Activated CD4-positive, alpha-beta T cell treated with anti-CD3 and anti-CD28 coated beads for 36 hours (primary cell): ENCODE measurements around the gene ZNF467. TPM values are rescaled to one million over a fixed set of nuclear protein-coding genes. Genes with fewer than 3 reads are reported as not detected.
A peak's percentile ranks its signal among the peaks of the same experiment; 100 is the strongest.

Experiments
- ATAC-seq: fragments of 200-7000 bp; cut with Tn5 transposase; one replicate; pipeline ENCODE4 v1.10.0; 2021; ENCODE audit warnings: mild to moderate bottlenecking, moderate library complexity
- CTCF ChIA-PET: fragments of 350-600 bp; sonication (Branson Sonifier 250); formaldehyde crosslinking; loops from one replicate; lab custom pipeline; 2021; ENCODE audit warnings: antibody characterized with exemption; lab: Charles Lee
- POLR2A ChIA-PET: fragments of 350-600 bp; sonication (Branson Sonifier 250); formaldehyde crosslinking; loops from one replicate; lab custom pipeline; 2021; ENCODE audit warnings: antibody characterized with exemption, inconsistent platforms; lab: Charles Lee
- DNase-seq: peaks from one replicate; pipeline ENCODE4 v3.0.0-alpha.2; 2020
- H3K27ac Mint-ChIP-seq: one replicate; pipeline ENCODE4 v1.8.0; 2021; ENCODE audit warnings: mixed read lengths
- H3K27me3 Mint-ChIP-seq: one replicate; pipeline ENCODE4 v1.8.0; 2021; ENCODE audit warnings: mixed read lengths
- H3K36me3 Mint-ChIP-seq: one replicate; pipeline ENCODE4 v1.8.0; 2021; ENCODE audit warnings: low read depth, mixed read lengths
- H3K4me1 Mint-ChIP-seq: one replicate; pipeline ENCODE4 v1.8.0; 2021; ENCODE audit warnings: mixed read lengths
- H3K4me3 Mint-ChIP-seq: one replicate; pipeline ENCODE4 v1.8.0; 2021; ENCODE audit warnings: mild to moderate bottlenecking, moderate library complexity, mixed read lengths
- H3K9me3 Mint-ChIP-seq: one replicate; pipeline ENCODE4 v1.8.0; 2021; ENCODE audit warnings: low read depth, mixed read lengths
- intact Hi-C, 2 experiments: fragments of 100-400 bp; cut with DNase I in 1 of 2; cut with micrococcal nuclease in 1 of 2; formaldehyde crosslinking; loops; one replicate each; pipeline versions ENCODE4 v1.14.2 to v1.15.1; 2022 to 2024; cut with DNase I, micrococcal nuclease
- total RNA-seq, 2 experiments: library from RNA; stranded (reverse); gene quantifications; one replicate each; pipeline ENCODE4 v1.2.3, GENCODE V29; 2021

The ZNF467 gene
- total RNA-seq, 2 experiments from 2014 or later = 0.23 to 0.25 TPM

DNA sequence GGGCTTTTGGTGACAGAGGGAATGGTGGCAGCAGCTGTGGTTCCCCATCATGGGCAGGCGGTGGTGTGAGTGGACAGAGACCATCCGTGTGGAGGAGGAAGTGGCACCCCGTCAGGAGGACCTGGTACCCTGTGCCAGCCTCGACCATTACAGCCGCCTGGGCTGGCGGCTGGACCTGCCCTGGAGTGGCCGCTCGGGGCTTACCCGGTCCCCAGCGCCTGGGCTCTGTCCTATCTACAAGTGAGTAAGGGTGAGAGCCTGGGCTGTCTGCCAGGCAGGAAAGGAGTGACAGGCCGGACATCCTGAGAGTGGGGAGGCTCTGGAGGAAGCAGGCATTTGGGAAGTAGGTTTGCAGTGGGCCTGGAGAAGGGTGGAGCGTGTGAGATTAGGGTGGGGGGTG is 2.9 kb upstream of the ZNF467 start:
- intact Hi-C loops = no loop called here
- Mint-ChIP-seq H3K4me3 (no peak overlapping the region), H3K27me3 (peaks cover 9% of the 10 kb centered on the region), H3K4me1 (peaks cover 2% of the 10 kb centered on the region), H3K27ac (no peak overlapping the region), H3K9me3 (no peaks in the 10 kb centered on the region), H3K36me3 (no peaks in the 10 kb centered on the region)
- CTCF ChIA-PET = no interaction called here
- DNase-seq (no peak), ATAC-seq (no peak)
- POLR2A ChIA-PET = no interaction called here

DNA sequence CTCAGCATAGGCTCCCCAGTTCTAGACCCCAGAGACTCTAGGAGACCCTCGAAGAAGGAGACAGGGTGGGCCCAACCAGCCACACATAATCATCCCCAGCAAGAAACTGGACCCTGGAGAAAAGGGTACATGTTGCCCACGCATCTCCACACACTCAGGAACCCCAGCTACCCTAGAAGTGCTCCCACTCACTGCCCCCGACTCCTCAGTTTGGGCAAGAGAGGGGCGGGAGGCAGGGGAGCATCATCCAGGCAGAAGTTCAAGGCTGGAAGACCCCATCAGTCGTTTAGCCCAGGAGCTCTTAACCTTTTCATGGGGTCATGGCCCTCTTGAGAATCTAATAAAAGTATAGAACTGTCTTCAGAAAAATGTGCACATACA is 1.8 kb upstream of the ZNF467 start:
- no peak for ATAC-seq
- no peak overlapping the region for H3K4me3 Mint-ChIP-seq
- no peaks in the 10 kb centered on the region for H3K9me3 Mint-ChIP-seq
- peaks cover 2% of the 10 kb centered on the region for H3K4me1 Mint-ChIP-seq
- DNase-seq = no peak
- peaks cover 9% of the 10 kb centered on the region for H3K27me3 Mint-ChIP-seq
- POLR2A ChIA-PET = no interaction called here
- CTCF ChIA-PET = interaction anchor here (0.7 kb wide), 1 partner anchor 84 kb away, joined by 3 read pairs; no protein-coding TSS in a partner anchor
- no peaks in the 10 kb centered on the region for H3K36me3 Mint-ChIP-seq
- intact Hi-C loops = no loop called here
- H3K27ac Mint-ChIP-seq = no peak overlapping the region

DNA sequence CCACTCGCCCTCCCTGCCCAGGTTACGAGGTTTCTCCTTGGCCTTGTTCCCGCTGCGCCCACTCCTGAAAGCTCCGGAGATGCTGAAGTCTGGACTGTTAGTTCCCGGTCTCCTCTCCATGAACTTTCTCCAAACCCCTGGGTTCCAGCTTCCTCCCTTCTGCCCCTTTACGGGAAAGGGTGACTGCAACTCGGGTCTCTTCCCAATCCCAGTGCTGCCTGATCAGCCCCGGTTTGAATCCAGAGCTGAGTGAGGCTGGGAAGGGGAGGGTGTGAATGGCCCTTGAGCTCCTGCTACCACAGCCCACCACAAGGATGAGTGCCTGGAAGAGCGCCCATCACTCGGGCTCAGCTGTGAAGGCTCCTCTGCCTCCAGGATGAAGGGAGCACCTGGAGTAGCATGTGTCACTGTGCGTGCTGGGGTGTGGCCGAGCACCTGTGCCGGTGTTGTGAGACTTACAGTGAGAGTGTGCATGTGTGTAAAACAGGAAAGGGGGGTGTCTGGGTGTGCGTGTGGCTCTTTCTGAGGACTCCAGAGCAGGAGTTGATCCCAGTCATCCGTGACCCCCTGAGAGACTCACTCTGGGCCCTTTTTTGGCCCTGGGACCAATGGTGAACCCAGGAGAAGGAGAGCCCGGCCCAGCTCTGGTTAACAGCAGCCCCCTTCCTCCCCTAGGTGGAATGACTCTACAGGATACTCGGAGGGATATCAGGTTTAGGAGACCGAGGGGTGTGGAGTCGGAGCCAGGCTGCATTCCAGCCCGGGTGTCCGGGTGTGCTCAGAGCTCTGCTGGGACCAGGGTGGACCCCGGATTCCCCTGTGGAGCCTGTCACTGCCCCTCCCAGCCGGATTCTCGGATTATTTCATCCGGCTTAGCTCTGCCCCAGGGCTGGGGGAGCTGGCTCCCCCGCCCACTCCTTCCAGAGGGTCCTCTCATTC is 1.1 kb upstream of the ZNF467 start:
- peak overlapping the region; percentile 47 for H3K4me3 Mint-ChIP-seq
- peaks cover 2% of the 10 kb centered on the region for H3K4me1 Mint-ChIP-seq
- ChIA-PET POLR2A (interaction anchor here (0.5 kb wide), 1 partner anchor 32 kb away, joined by 3 read pairs; no protein-coding TSS in a partner anchor), CTCF (interaction anchor here (0.7 to 1.2 kb wide), 3 partner anchors 12 to 85 kb away, joined by 3 to 4 read pairs (median 3); no protein-coding TSS in a partner anchor)
- DNase-seq = no peak
- no peak for ATAC-seq
- H3K36me3 Mint-ChIP-seq = no peaks in the 10 kb centered on the region
- intact Hi-C loops = no loop called here
- H3K9me3 Mint-ChIP-seq = no peaks in the 10 kb centered on the region
- no peak overlapping the region for H3K27ac Mint-ChIP-seq
- peaks cover 9% of the 10 kb centered on the region for H3K27me3 Mint-ChIP-seq

DNA sequence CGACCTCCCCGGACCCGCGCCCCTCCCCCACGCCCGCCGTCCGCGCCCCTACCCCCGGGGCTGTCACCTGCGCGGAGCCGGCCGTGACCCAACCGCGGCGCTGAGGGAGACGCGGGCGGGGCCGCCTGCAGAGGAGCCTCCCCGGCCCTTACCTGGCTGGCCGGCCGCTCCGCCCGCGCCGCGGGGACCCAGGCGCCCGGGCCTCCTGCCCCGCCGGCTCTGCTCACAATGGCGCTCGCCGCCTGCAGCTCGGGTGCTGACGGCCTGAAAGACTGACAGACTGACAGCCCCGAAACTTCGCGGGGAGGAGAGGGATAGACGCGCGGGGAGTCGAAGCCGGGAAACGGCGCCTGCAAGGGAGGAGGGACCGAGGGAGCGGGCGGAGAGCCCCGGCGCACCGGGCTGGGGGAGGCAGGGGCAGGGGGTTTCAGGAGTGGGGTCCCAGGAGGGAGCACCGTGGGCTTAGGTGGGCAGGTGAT is 393 bp downstream of the ZNF467 start:
- ATAC-seq = peak; percentile 6
- Mint-ChIP-seq H3K4me3 (peak overlapping the region; percentile 54), H3K4me1 (peaks cover 2% of the 10 kb centered on the region), H3K27me3 (peaks cover 9% of the 10 kb centered on the region), H3K9me3 (no peaks in the 10 kb centered on the region), H3K36me3 (no peaks in the 10 kb centered on the region), H3K27ac (no peak overlapping the region)
- intact Hi-C loops = no loop called here
- ChIA-PET POLR2A (no interaction called here), CTCF (interaction anchor here (0.6 to 1.2 kb wide), 2 partner anchors 10 to 13 kb away, joined by 3 to 4 read pairs; no protein-coding TSS in a partner anchor)
- peak; percentile 54 for DNase-seq

DNA sequence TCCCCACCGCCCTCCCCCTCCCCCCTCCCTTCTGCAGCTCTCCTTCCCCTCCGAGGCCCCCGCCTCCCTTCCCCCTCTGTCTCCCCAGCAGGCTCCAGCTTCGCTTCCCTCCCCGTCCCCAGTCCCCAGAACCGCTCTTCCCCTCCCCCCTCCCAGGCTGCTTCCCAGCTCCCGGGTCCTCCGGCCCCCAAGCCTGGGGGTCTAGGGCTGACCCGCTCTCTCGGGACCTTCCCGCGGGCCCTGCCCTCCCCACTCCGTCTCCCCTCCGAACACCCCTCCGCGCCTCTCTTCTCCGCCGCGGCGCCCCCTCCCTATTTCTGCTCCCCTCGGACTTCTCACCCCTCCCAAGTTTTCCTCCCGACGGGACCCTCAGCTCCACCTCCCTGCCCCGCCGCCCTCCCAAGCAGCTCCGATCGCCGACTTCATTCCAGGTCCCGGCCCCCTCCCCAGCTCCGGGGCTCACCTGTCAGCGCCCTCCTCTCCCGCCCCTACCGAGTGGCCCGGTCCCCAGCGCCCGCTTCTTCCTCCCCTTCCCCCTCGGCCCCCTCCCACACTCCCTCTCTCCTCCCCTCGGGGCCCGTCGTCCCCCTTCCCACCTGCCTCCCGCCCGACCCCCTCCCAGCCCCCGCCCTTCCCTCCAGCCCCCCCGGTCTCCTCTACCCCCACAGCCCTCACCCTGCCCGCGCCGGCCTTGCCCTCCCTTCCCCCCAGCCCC is 990 bp downstream of the ZNF467 start:
- intact Hi-C loops = no loop called here
- H3K36me3 Mint-ChIP-seq = peaks cover 2% of the 10 kb centered on the region
- peak overlapping the region; percentile 59 for H3K4me3 Mint-ChIP-seq
- H3K27ac Mint-ChIP-seq = no peak overlapping the region
- DNase-seq (peak; percentile 35), ATAC-seq (no peak)
- ChIA-PET CTCF (no interaction called here), POLR2A (interaction anchor here (0.6 kb wide), 1 partner anchor 62 kb away, joined by 5 read pairs; no protein-coding TSS in a partner anchor)
- H3K27me3 Mint-ChIP-seq = peaks cover 9% of the 10 kb centered on the region
- H3K4me1 Mint-ChIP-seq = peaks cover 2% of the 10 kb centered on the region
- no peaks in the 10 kb centered on the region for H3K9me3 Mint-ChIP-seq

DNA sequence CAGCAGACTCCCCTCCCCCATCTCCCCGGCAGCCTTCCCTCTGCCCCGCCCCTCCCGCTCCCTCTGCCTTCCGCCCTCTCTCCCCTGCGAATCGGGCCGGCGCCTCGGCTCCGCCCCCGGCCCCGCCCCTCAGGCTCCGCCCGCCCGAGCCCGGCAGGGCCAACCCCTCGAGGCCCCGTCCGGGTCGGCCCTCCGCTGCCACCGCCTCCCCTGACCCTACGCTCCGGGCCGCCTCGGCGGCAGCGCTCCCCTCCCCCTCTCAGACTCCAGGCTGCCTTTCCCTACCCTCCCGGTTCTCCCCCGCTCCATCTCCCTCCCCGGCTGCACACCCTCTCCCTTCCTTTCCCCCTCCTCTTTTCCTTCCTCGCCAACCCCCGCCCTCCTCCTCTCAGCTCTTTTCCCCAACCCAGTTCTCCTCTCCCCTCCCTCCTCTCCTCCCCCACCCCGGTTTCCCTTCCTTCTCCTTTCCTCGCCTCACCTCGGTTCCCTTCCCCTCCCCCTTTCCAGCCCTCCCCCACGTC is 1.6 kb downstream of the ZNF467 start:
- intact Hi-C loops = loop anchor here (1.0 to 2.0 kb wide), 7 partner anchors 56 to 743 kb away; partner anchors contain the start of genes ATP6V0E2 (in 1 of the 2), PDIA4 (in 1 of the 2), ZNF746 (in 1 of the 2) and ZNF862 (in 1 of the 2)
- H3K27me3 Mint-ChIP-seq = peaks cover 9% of the 10 kb centered on the region
- no peaks in the 10 kb centered on the region for H3K9me3 Mint-ChIP-seq
- peak overlapping the region; percentile 59 for H3K4me3 Mint-ChIP-seq
- peaks cover 2% of the 10 kb centered on the region for H3K36me3 Mint-ChIP-seq
- ChIA-PET POLR2A (interaction anchor here (0.6 kb wide), 1 partner anchor 62 kb away, joined by 5 read pairs; no protein-coding TSS in a partner anchor), CTCF (interaction anchor here (1.0 to 1.2 kb wide), 2 partner anchors 28 to 511 kb away, joined by 3 read pairs; no protein-coding TSS in a partner anchor)
- DNase-seq = peak; percentile 93
- peak; percentile 98 for ATAC-seq
- no peak overlapping the region for H3K27ac Mint-ChIP-seq
- peaks cover 2% of the 10 kb centered on the region for H3K4me1 Mint-ChIP-seq

DNA sequence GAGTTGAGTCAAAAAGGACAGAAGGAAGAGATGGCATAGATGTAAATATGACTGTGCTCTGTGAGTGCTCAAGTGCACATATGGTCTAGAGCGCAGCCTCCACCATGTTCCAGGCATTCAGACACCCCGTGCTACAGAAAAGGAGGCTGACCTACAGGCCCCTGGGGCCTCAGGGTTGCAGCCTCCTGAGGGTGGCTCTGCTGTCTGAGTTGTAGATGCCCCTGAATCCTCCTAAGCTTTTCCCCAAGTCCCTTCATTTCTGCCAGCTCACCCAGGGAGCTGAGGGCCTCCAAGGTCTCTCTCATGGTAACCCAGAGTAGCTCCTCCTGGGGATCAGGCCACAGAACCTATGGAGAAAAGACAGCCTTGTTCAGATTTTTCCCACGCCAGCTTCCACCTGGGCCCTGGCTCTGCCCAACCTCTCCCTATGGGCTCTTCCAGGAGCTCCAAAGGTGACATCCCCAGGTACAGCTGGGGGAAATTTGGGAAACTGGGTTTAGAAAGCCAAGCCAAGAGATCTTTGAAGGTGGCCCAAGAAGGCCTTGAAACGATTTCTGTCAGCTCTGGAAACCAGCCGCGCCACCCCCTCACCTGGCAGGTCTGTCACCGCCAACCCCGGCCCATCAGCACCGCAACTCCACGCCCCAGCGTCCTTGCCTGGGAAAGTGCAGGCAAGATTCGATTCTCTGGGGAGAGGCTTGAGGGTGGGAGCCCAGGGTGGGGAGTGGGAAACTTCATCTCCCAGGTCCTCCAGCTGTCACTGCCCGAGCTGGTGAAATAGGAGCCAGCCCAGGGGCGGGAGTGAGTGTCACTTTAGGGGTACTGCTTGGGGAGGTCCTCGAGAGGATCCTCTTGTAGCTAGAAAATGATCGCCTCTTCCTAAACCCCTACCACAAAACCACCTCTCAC is 2.4 kb downstream of the ZNF467 start:
- ATAC-seq (peak; percentile 14), DNase-seq (peak; percentile 26)
- Mint-ChIP-seq H3K27ac (no peak overlapping the region), H3K9me3 (no peaks in the 10 kb centered on the region), H3K27me3 (peaks cover 9% of the 10 kb centered on the region), H3K4me1 (peaks cover 2% of the 10 kb centered on the region), H3K36me3 (peaks cover 7% of the 10 kb centered on the region), H3K4me3 (peak overlapping the region; percentile 59)
- ChIA-PET POLR2A (no interaction called here), CTCF (interaction anchor here (1.0 to 1.2 kb wide), 2 partner anchors 27 to 510 kb away, joined by 3 read pairs; no protein-coding TSS in a partner anchor)
- intact Hi-C loops = loop anchor here (1.0 to 2.0 kb wide), 7 partner anchors 56 to 742 kb away; partner anchors contain the start of genes ATP6V0E2 (in 1 of the 2), PDIA4 (in 1 of the 2), ZNF746 (in 1 of the 2) and ZNF862 (in 1 of the 2)

DNA sequence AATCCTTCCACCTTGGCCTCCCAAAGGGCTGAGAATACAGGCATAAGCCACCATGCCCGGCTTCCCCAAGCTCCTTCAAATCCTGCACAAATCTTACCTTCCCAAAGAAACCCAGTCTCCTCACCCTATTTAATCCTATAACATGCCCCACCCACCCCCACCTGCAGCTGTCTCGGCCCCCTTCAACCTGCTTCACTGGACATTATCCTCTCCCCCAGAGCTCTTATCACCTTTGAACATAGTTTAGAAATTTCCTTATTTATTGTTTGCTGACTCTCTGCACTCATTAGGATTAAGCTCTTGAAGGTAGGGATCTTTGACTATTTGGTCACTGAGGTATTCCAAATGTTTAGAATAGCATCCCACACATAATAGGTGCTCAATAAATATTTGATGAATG is 3.5 kb downstream of the ZNF467 start:
- Mint-ChIP-seq H3K27me3 (peaks cover 6% of the 10 kb centered on the region), H3K9me3 (no peaks in the 10 kb centered on the region), H3K4me1 (no peaks in the 10 kb centered on the region), H3K27ac (no peak overlapping the region), H3K36me3 (peaks cover 7% of the 10 kb centered on the region), H3K4me3 (no peak overlapping the region)
- CTCF ChIA-PET = interaction anchor here (0.6 to 1.1 kb wide), 2 partner anchors 66 to 144 kb away, joined by 3 read pairs; no protein-coding TSS in a partner anchor
- POLR2A ChIA-PET = no interaction called here
- intact Hi-C loops = loop anchor here in 1 of 2 experiments (2.0 kb wide), 1 partner anchor 741 kb away; the partner anchor contains the start of gene PDIA4
- DNase-seq (no peak), ATAC-seq (no peak)

DNA sequence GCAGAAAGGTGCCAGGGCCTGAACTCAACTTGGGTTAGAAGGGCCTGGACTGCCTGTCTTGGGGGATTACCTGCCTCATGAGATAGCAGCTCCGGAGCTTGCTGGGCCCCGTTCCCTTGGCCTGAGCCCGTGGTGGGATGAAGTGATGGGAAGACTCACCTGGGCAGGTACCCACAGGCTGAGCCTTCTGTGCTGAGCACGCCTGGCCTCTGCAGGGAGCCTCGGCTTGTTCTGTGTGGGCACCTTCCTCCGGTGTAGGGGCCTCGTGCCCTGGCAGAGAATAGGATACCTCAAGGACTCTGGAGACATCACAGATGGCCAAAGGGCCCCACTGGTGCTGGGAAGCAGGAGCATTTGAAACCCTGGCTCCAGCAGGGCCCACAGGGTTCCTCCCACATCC is 4.5 kb downstream of the ZNF467 start:
- no peak overlapping the region for H3K4me3 Mint-ChIP-seq
- peaks cover 2% of the 10 kb centered on the region for H3K27me3 Mint-ChIP-seq
- ChIA-PET CTCF (interaction anchor here (0.6 to 1.6 kb wide), 3 partner anchors 27 to 143 kb away, joined by 3 to 5 read pairs (median 3); no protein-coding TSS in a partner anchor), POLR2A (no interaction called here)
- no peak overlapping the region for H3K27ac Mint-ChIP-seq
- peaks cover 7% of the 10 kb centered on the region for H3K36me3 Mint-ChIP-seq
- ATAC-seq = no peak
- no peak for DNase-seq
- no peaks in the 10 kb centered on the region for H3K4me1 Mint-ChIP-seq
- intact Hi-C loops = no loop called here
- no peaks in the 10 kb centered on the region for H3K9me3 Mint-ChIP-seq

DNA sequence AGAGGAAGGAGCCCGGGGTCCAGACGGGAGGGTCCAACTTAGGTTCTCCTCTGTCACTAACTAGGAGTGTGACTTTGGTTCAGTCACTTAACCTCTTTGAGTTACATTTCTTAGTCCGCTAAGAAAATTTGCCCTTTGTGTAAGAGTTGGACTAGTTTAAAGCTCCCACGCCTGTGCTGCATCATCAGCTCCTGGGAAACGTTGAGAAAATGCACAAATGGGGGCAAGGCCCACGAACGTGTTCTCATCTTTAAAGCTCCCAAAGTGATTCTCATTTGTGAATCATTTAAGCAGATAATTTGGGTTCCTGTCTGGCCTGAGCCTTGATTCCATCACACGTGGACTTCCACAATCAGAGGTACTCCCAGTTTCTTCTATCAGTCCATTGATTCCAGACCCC is 6.3 kb downstream of the ZNF467 start:
- H3K9me3 Mint-ChIP-seq = no peaks in the 10 kb centered on the region
- intact Hi-C loops = no loop called here
- ChIA-PET CTCF (interaction anchor here (1.6 kb wide), 1 partner anchor 25 kb away, joined by 5 read pairs; no protein-coding TSS in a partner anchor), POLR2A (no interaction called here)
- H3K27ac Mint-ChIP-seq = no peak overlapping the region
- DNase-seq = no peak
- H3K27me3 Mint-ChIP-seq = no peaks in the 10 kb centered on the region
- no peaks in the 10 kb centered on the region for H3K4me1 Mint-ChIP-seq
- H3K4me3 Mint-ChIP-seq = no peak overlapping the region
- peaks cover 7% of the 10 kb centered on the region for H3K36me3 Mint-ChIP-seq
- no peak for ATAC-seq
